ENCODE data around the gene DNAAF5.

Gene DNAAF5

DNA sequence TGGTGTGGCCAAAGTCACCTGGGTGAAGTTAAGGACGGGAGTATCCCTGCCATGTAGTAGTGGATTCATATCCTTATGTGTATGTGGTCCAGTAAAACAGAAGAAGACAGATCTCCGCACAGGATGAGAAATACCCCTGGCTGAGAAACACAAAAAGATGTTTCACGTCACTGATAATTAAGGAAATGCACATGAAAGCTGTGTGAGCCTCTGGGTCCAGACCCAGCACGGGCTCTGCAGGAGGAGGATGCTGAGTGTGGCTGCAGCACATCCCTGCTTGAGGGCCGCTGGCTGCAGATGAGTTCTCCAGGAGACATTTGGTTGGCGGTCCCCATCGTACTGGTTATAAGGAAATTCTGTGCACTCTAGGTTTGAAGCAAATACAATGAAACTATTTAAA, 97.6 kb downstream of the DNAAF5 start:
- H4K20me1 ChIP-seq, result peaks cover 96 to 100% (median 100%) of the 10 kb centered on the region in 11 experiments
- H3K9ac ChIP-seq, result no peak overlapping the region
- no peak for TF ChIP-seq Cebpa-rat (IDR thresholded peaks at IDR 0.05)

DNA sequence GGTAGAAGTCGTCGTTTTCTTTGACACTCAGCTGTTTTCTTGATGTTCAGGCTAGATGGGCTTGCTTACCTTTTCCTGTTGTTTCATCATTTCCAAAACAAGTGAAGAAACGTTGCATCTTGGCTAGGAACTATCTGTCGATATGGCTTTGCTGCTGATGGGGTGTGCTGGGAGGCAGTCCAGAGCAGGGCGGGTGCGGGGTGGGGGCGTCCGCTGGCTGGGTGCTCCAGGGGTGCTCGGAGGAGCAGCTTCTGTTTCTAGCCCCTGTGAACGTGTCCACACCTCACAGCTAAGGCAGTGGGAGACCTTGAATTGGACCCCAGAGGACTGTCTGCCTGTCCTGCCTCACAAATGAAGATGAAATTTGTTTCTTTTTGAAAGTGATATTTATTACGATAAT, 98.2 kb downstream of the DNAAF5 start:
- Histone ChIP-seq H3K27me3 (no peaks in the 10 kb centered on the region), H3K36me3 (peaks cover 14 to 83% (median 45%) of the 10 kb centered on the region in 11 experiments), H3K27ac (peak overlapping the region in 2 of 11 experiments; percentile 20 to 23; a peak in 3 of 22 replicates), H4K20me1 (peaks cover 96 to 100% (median 100%) of the 10 kb centered on the region in 11 experiments), H3K4me2 (peak overlapping the region; percentile 22 to 92 (median 52); a peak in 20 of 22 replicates), H3K4me1 (peaks cover 76 to 94% (median 81%) of the 10 kb centered on the region in 10 experiments), H3K9me3 (replicated peaks in 1 of 11) (no peaks in the 10 kb centered on the region), H3K4me3 (no peak overlapping the region), H3K9ac (peak overlapping the region in 1 of 11 experiments; percentile 4; a peak in 3 of 22 replicates)
- no peak for TF ChIP-seq Cebpa-rat (IDR thresholded peaks at IDR 0.05)

More for the DNA sequence above, 97.6 kb downstream of the DNAAF5 start:
- Histone ChIP-seq H3K27ac (0 out of 22 replicates have a peak overlapping the region, but pooled peaks of 2 of the 11 experiments have one; percentile 6 to 7), H3K4me3 (no peak overlapping the region), H3K27me3 (no peaks in the 10 kb centered on the region), H3K36me3 (peaks cover 14 to 89% (median 49%) of the 10 kb centered on the region in 11 experiments), H3K9me3 (replicated peaks in 1 of 11) (peaks cover 0 to 2% (median 0%) of the 10 kb centered on the region in 11 experiments; a peak in 5 of 22 replicates), H3K4me2 (peak overlapping the region; percentile 22 to 92 (median 52)), H3K4me1 (peaks cover 70 to 94% (median 80%) of the 10 kb centered on the region in 10 experiments)

DNA sequence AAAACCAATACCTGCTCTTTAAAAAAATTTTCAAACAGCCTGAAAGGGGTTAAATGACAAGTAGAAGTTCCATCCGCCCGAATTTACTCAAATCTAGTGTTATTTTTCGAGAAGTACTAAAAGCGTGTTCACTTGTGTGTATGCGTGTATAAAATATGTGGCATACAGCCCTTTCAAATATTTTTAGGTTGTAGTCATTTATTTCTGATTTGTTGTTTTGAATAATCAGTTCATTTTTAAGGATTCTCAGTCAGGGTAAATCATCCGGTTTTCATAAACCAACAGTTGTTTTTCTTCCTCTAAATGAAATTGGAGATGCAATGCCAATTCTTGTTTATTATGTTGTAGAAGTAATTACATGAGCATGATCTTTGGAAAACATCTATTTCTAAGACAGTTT, 98.9 kb downstream of the DNAAF5 start:
- Histone ChIP-seq H3K4me3 (no peak overlapping the region), H3K9ac (no peak overlapping the region), H3K27me3 (no peaks in the 10 kb centered on the region), H3K9me3 (replicated peaks in 1 of 11) (no peaks in the 10 kb centered on the region), H3K27ac (peak overlapping the region in 1 of 11 experiments; percentile 20; a peak in 2 of 22 replicates), H3K4me2 (peak overlapping the region in 6 of 11 experiments; percentile 46 to 92 (median 62); a peak in 10 of 22 replicates), H3K4me1 (peaks cover 76 to 94% (median 84%) of the 10 kb centered on the region in 10 experiments), H3K36me3 (peaks cover 14 to 79% (median 45%) of the 10 kb centered on the region in 11 experiments), H4K20me1 (peaks cover 96 to 100% (median 100%) of the 10 kb centered on the region in 11 experiments)
- TF ChIP-seq Cebpa-rat (IDR thresholded peaks at IDR 0.05), result no peak

DNA sequence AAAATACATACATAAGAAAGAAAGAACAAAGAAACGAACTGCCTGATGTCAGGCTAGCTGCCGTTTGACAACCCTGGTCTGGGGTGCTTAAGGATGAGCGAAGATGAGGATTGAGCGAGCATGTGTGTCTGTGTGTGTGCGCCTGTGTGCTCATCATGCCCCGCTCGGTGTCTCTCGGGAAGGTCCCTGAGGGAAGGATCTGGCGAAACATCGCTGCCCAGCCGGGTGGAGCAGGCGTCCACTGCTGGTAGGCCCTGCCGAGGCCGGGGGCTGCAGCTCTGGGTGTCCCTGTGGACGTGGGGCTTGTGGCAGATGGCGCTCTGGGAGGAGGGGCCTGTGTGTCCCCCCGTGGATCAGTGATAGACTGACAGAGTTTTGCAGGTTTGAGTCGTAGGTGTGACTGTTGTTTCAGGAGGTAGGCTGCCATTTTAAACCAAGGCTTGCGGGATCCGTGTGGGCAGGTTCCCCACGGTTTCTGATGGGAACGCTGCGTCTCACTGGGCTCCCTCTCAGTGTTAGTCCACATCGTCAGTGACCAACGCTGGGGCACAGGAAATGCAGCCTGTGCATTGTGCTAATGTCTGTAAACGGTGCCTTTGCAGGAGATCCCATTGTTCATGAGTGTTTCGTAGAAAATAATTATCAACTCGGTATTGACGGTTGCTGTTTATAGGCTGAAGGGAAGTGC, 99.9 kb downstream of the DNAAF5 start:
- H3K27me3 ChIP-seq, result no peaks in the 10 kb centered on the region
- no peaks in the 10 kb centered on the region for H3K9me3 ChIP-seq (replicated peaks in 1 of 11)
- peak overlapping the region in 8 of 11 experiments; percentile 13 to 45 (median 36); a peak in 10 of 22 replicates for H3K27ac ChIP-seq
- peaks cover 96 to 100% (median 100%) of the 10 kb centered on the region in 11 experiments for H4K20me1 ChIP-seq
- H3K4me1 ChIP-seq, result peaks cover 76 to 94% (median 84%) of the 10 kb centered on the region in 10 experiments
- H3K4me2 ChIP-seq, result peak overlapping the region; percentile 52 to 81 (median 67)
- H3K9ac ChIP-seq, result peak overlapping the region in 8 of 11 experiments; percentile 14 to 58 (median 48); a peak in 11 of 22 replicates
- no peak for TF ChIP-seq Cebpa-rat (IDR thresholded peaks at IDR 0.05)
- H3K36me3 ChIP-seq, result peaks cover 14 to 70% (median 45%) of the 10 kb centered on the region in 11 experiments
- no peak overlapping the region for H3K4me3 ChIP-seq

DNA sequence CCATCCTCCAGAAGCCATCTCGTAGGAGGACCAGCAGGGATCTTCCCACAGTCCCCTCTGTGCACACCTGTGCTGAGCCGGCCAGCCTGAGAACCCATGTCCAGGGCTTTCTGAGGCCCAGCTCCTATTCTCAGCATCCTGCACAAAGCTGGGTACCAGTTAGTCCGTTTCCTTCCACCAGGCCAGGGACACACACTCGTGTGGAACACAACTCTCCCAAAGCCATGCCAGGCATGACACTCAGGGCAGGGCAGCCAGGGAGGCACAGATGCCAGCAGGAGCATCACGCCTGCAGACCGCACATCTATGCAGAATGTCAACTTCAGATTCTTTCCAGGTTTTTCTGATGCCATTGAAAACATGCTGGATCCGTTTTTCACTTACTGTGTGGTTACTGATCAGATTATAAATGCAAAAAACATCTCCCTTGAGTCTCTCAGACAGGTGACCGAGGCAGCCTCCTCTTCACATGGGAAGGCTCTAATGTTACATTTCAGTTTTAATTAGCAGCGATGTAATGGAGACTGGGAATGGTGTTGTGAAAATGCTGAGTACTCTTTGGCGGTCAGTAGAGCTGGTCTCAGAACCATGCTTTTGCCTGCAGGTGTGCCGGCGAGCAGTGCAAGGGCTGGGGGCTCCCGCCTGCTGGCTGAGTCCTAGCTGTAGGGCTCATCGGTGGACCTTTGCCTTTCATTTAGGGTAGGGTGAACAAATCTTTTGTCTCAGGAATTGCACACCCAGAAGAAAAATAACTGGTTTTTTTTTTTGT, 102.5 kb downstream of the DNAAF5 start:
- Histone ChIP-seq H3K9me3 (replicated peaks in 1 of 11) (no peaks in the 10 kb centered on the region), H3K9ac (peak overlapping the region in 1 of 11 experiments; percentile 6; a peak in 1 of 22 replicates), H4K20me1 (peaks cover 96 to 100% (median 100%) of the 10 kb centered on the region in 11 experiments), H3K4me1 (peaks cover 69 to 94% (median 78%) of the 10 kb centered on the region in 10 experiments), H3K36me3 (peaks cover 21 to 68% (median 43%) of the 10 kb centered on the region in 11 experiments), H3K4me2 (peak overlapping the region in 2 of 11 experiments; percentile 16 to 83; a peak in 5 of 22 replicates), H3K27ac (no peak overlapping the region), H3K27me3 (no peaks in the 10 kb centered on the region), H3K4me3 (no peak overlapping the region)
- TF ChIP-seq Cebpa-rat (IDR thresholded peaks at IDR 0.05), result no peak

DNA sequence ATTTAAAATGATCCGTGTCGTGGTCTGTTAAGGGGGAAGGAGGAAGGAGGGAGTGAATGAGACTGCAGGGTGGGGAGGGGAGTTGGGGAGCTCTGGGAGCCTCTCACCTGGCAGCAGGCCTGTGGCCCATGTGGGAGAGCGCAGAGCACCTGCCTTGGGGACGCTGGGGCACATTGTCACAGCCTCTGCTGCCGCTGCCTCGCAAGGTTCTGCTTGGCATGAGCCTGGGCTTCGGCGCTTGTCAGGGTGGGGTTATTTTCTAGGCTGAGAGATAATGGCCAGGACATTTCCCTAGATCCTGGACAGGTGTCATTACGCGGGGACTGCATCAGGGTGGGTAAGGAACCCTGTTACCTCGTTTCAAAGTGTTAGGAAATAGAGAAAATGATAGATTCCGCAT, 103.6 kb downstream of the DNAAF5 start:
- Histone ChIP-seq H3K4me1 (peaks cover 59 to 94% (median 68%) of the 10 kb centered on the region in 10 experiments), H3K4me3 (no peak overlapping the region), H3K27ac (0 out of 22 replicates have a peak overlapping the region, but pooled peaks of 2 of the 11 experiments have one; percentile 48 to 63), H3K4me2 (peak overlapping the region; percentile 39 to 87 (median 65)), H3K27me3 (no peaks in the 10 kb centered on the region), H3K9ac (peak overlapping the region in 3 of 11 experiments; percentile 16 to 55 (median 19); a peak in 3 of 22 replicates), H3K9me3 (replicated peaks in 1 of 11) (no peaks in the 10 kb centered on the region), H4K20me1 (peaks cover 96 to 100% (median 100%) of the 10 kb centered on the region in 11 experiments; a peak in 21 of 22 replicates), H3K36me3 (peaks cover 25 to 74% (median 46%) of the 10 kb centered on the region in 11 experiments)
- TF ChIP-seq Cebpa-rat (IDR thresholded peaks at IDR 0.05), result no peak

DNA sequence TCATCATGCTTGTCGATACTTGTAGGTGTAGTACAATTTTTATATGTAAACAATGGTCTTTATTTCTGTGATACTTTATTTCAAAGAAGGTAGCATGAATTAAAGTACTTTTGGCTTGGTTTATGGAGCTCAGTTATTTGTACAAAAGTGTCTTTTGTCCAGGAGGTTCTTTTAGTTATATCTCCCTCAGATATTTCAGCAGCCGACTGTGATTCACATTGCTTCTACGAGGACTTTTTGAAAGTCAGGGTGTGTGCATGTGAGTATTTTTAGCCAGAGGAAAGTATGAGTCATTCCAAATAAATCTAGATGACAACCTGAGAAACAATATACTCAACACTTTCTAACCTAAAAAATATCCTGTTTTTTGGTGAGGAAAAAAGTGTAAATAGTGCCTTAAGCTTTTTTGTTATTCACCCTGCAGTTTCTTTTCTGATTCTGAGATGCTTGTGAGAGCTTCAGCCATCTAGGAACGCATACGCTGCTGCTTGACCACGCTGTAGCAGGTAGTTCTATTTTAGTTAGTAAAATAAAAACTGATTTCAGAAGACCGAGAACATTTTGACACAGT, 105.2 kb downstream of the DNAAF5 start:
- Histone ChIP-seq H3K4me2 (peak overlapping the region; percentile 39 to 87 (median 65)), H3K4me1 (peaks cover 56 to 94% (median 69%) of the 10 kb centered on the region in 10 experiments), H3K36me3 (peaks cover 21 to 76% (median 57%) of the 10 kb centered on the region in 11 experiments), H3K9ac (peak overlapping the region in 9 of 11 experiments; percentile 6 to 58 (median 45); a peak in 12 of 22 replicates), H3K27me3 (no peaks in the 10 kb centered on the region), H3K27ac (peak overlapping the region in 8 of 11 experiments; percentile 1 to 63 (median 35); a peak in 13 of 22 replicates), H4K20me1 (peaks cover 99 to 100% (median 100%) of the 10 kb centered on the region in 11 experiments; a peak in 21 of 22 replicates), H3K9me3 (replicated peaks in 1 of 11) (no peaks in the 10 kb centered on the region), H3K4me3 (0 out of 20 replicates have a peak overlapping the region, but pooled peaks of 1 of the 10 experiments have one; percentile 4)
- TF ChIP-seq Cebpa-rat (IDR thresholded peaks at IDR 0.05), result no peak

Data from BLaER1 treated with 17β-estradiol and CSF1 and Interleukin-3, amounts not matched to agents 10 nM and 100 nM (cell line).